ENCODE data around the gene KDM1A. TPM values are rescaled to one million over a fixed set of nuclear protein-coding genes. Genes with fewer than 3 reads are reported as not detected.
A peak's percentile ranks its signal among the peaks of the same experiment; 100 is the strongest.

KDM1A gene
- total and polyA plus RNA-seq, 2 of the 13 experiments (the other 11 are each of a cell fraction or from before 2014, with no cell fraction given), result 81.3 to 173 TPM

DNA sequence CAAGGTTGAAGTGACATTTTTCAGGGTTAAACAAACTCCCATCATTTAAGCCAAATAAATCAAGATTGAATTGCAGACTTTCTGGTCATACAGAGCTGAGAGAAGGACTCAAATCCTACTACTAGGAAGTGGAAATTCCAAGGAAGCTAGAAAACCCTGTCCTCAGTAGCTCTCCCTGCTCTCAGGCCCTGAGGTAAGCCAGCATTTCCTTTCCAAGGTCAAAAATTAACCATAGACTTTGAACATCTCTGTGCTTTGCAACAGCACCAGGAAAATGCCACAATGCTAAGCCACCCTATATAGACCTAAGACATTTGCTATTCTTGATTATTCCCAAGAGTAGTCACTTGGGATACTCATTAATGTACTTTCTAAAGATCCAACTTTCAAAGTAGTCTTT, 104.3 kb downstream of the KDM1A start (continued):
- TF ChIP-seq ZNF18 (CRISPR knock-in tag; IDR thresholded peaks at IDR 0.05; ENCODE audit: insufficient replicate concordance) (no peak), ZNF234 (CRISPR knock-in tag; conservative IDR thresholded peaks at IDR 0.05) (no peak), ZNF713 (CRISPR knock-in tag; IDR thresholded peaks at IDR 0.05) (no peak), ZNF670 (CRISPR knock-in tag; IDR thresholded peaks at IDR 0.05; ENCODE audit: borderline replicate concordance) (no peak), BCLAF1 (IDR thresholded peaks at IDR 0.05) (no peak), KDM6A (CRISPR knock-in tag; IDR thresholded peaks at IDR 0.05; ENCODE audit: low read depth) (no peak), U2AF1 (optimal IDR thresholded peaks at IDR 0.05; ENCODE audit: low read depth, low read length) (no peak), ZBTB7B (CRISPR knock-in tag; IDR thresholded peaks at IDR 0.05) (no peak), HINFP (CRISPR knock-in tag; IDR thresholded peaks at IDR 0.05; ENCODE audit: low read depth) (no peak), KDM1A (CRISPR knock-in tag; IDR thresholded peaks at IDR 0.05) (no peak), ZMYM3 (CRISPR knock-in tag; IDR thresholded peaks at IDR 0.05) (no peak), ZNF136 (CRISPR knock-in tag; IDR thresholded peaks at IDR 0.05; ENCODE audit: low read depth) (no peak), PBX2 (CRISPR knock-in tag; IDR thresholded peaks at IDR 0.05) (no peak), ZNF639 (CRISPR knock-in tag; conservative IDR thresholded peaks at IDR 0.05) (no peak), SMAD1 (CRISPR knock-in tag; IDR thresholded peaks at IDR 0.05; ENCODE audit: borderline replicate concordance, low read depth) (no peak)
- TF ChIP-seq, protein P1, sequence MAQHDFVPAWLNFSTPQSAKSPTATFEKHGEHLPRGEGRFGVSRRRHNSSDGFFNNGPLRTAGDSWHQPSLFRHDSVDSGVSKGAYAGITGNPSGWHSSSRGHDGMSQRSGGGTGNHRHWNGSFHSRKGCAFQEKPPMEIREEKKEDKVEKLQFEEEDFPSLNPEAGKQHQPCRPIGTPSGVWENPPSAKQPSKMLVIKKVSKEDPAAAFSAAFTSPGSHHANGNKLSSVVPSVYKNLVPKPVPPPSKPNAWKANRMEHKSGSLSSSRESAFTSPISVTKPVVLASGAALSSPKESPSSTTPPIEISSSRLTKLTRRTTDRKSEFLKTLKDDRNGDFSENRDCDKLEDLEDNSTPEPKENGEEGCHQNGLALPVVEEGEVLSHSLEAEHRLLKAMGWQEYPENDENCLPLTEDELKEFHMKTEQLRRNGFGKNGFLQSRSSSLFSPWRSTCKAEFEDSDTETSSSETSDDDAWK (CRISPR knock-in tag; IDR thresholded peaks at IDR 0.05), result no peak
- TF ChIP-seq, protein P2, sequence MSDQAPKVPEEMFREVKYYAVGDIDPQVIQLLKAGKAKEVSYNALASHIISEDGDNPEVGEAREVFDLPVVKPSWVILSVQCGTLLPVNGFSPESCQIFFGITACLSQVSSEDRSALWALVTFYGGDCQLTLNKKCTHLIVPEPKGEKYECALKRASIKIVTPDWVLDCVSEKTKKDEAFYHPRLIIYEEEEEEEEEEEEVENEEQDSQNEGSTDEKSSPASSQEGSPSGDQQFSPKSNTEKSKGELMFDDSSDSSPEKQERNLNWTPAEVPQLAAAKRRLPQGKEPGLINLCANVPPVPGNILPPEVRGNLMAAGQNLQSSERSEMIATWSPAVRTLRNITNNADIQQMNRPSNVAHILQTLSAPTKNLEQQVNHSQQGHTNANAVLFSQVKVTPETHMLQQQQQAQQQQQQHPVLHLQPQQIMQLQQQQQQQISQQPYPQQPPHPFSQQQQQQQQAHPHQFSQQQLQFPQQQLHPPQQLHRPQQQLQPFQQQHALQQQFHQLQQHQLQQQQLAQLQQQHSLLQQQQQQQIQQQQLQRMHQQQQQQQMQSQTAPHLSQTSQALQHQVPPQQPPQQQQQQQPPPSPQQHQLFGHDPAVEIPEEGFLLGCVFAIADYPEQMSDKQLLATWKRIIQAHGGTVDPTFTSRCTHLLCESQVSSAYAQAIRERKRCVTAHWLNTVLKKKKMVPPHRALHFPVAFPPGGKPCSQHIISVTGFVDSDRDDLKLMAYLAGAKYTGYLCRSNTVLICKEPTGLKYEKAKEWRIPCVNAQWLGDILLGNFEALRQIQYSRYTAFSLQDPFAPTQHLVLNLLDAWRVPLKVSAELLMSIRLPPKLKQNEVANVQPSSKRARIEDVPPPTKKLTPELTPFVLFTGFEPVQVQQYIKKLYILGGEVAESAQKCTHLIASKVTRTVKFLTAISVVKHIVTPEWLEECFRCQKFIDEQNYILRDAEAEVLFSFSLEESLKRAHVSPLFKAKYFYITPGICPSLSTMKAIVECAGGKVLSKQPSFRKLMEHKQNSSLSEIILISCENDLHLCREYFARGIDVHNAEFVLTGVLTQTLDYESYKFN (CRISPR knock-in tag; conservative IDR thresholded peaks at IDR 0.05), result peak; percentile 54; the same call in 1 of the 2 replicates

Measured in HepG2 (cell line).